Prostate gland (tissue), 2 donors: Measurements from ENCODE around the gene PNLIP. TPM values are rescaled to one million over a fixed set of nuclear protein-coding genes. Genes with fewer than 3 reads are reported as not detected.

Source experiments
- DNase-seq: peaks from one replicate; pipeline ENCODE4 v3.0.0-alpha.2; 2019; ENCODE audit warnings: low spot score
- H3K27ac ChIP-seq, 2 donors: fragments of 200-600 bp; sonication (generic); 2 replicates each; pipeline ENCODE4 v1.5.1; 2017 to 2019
- H3K27me3 ChIP-seq: fragments of 200-600 bp; sonication (generic); replicated peaks from 2 replicates; pipeline ENCODE4 v1.5.1; 2019; ENCODE audit not compliant: insufficient read depth
- H3K36me3 ChIP-seq, 2 donors: fragments of 200-600 bp; sonication (generic); 1 replicate in 1 of 2; 2 replicates in 1 of 2; pipeline versions ENCODE4 v1.5.1 to v1.8.1; 2017 to 2019
- H3K4me1 ChIP-seq: fragments of 200-600 bp; sonication (generic); replicated peaks from 2 replicates; pipeline ENCODE4 v1.5.1; 2019
- H3K4me3 ChIP-seq, 2 donors: fragments of 200-600 bp; sonication (generic); 2 replicates each; pipeline ENCODE4 v1.5.1; 2017 to 2019
- H3K9me3 ChIP-seq: fragments of 200-600 bp; sonication (generic); 2 replicates; pipeline ENCODE4 v1.5.1; 2017
- POLR2A ChIP-seq: fragments of 450-650 bp; IDR thresholded peaks from one replicate; pipeline ENCODE4 v1.6.1; 2016; ENCODE audit warnings: antibody characterized with exemption, mild to moderate bottlenecking
- POLR2AphosphoS5 ChIP-seq: sonication (generic); formaldehyde crosslinking; IDR thresholded peaks from one replicate; pipeline ENCODE4 v1.6.1; 2017; ENCODE audit warnings: antibody characterized with exemption
- WGBS: methylation state at CpG from one replicate; pipeline ENCODE4 v1.1.5; 2018; 5-methylcytosine and 5-hydroxymethylcytosine counted together
- intact Hi-C: fragments of 100-400 bp; cut with DNase I; formaldehyde crosslinking; loops from one replicate; pipeline ENCODE4 v1.14.2; 2022
- total RNA-seq, 2 donors: library from RNA; depleted of rRNA; stranded (reverse); fragments of >200 nt; gene quantifications; one replicate each; pipeline ENCODE4 v1.1.0, GENCODE V29; 2016
- TF ChIP-seq, protein P1 (sequence below), 4 experiments: fragments of 200-600 bp in 2 of 4; fragments of 450-650 bp in 2 of 4; sonication (generic) in 2 of 4; IDR thresholded peaks; 1 replicate in 3 of 4; 2 replicates in 1 of 4; pipeline ENCODE4 v1.5.1; 2016 to 2019; ENCODE audit warnings: antibody characterized with exemption in 4 of 4, mild to moderate bottlenecking in 2 of 4, moderate library complexity in 2 of 4

Gene PNLIP
- total RNA-seq, 2 donors from 2014 or later, result not detected

DNA sequence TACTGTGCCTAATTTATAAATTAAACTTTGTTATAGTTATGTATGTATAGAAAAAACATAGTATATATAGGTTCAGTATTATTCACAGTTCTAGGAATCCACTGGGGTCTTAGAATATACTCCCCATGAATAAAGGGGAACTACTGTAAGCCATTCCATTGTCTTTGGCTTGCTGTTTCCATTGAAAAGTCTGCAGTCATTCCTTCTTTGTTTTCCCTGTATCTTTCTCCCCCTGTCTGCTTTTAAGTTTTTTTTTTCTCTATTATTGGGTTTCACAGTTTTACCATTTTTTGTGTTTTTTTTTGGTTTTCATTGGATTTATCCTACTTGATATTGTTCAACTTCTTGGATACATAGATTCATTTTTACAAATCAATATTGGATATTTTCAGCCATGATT, 6.7 kb upstream of the PNLIP start:
- H3K9me3 ChIP-seq, result no peaks in the 10 kb centered on the region
- no peak overlapping the region for H3K4me3 ChIP-seq
- H3K36me3 ChIP-seq, result no peaks in the 10 kb centered on the region
- DNase-seq, result no peak
- H3K27ac ChIP-seq, result no peak overlapping the region
- TF ChIP-seq POLR2AphosphoS5 (no peak), POLR2A (no peak)
- TF ChIP-seq, protein P1, sequence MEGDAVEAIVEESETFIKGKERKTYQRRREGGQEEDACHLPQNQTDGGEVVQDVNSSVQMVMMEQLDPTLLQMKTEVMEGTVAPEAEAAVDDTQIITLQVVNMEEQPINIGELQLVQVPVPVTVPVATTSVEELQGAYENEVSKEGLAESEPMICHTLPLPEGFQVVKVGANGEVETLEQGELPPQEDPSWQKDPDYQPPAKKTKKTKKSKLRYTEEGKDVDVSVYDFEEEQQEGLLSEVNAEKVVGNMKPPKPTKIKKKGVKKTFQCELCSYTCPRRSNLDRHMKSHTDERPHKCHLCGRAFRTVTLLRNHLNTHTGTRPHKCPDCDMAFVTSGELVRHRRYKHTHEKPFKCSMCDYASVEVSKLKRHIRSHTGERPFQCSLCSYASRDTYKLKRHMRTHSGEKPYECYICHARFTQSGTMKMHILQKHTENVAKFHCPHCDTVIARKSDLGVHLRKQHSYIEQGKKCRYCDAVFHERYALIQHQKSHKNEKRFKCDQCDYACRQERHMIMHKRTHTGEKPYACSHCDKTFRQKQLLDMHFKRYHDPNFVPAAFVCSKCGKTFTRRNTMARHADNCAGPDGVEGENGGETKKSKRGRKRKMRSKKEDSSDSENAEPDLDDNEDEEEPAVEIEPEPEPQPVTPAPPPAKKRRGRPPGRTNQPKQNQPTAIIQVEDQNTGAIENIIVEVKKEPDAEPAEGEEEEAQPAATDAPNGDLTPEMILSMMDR (IDR thresholded peaks at IDR 0.05), result no peak
- no peaks in the 10 kb centered on the region for H3K4me1 ChIP-seq
- intact Hi-C loops, result no loop called here
- H3K27me3 ChIP-seq, result no peaks in the 10 kb centered on the region

DNA sequence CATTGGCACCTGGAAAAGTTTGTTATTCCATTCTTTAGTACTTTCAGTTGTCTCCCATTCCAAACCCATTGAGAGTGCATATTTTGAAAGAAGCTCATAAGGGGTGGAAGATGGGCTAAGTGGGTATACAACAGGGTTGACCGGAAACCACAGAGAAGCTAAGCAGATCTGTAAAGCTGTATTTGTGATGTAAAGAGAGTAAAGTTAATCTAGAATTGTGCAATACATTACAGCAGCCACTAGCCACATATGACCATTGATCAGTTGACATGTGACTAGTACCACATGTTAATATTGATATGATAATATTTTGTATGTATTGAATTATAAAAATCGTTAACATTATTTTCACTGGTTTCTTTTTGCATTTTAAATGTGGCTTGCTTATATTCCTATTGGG, 4.9 kb upstream of the PNLIP start:
- no peak for TF ChIP-seq POLR2AphosphoS5
- no peak for TF ChIP-seq POLR2A
- TF ChIP-seq, protein P1 (IDR thresholded peaks at IDR 0.05), result no peak
- WGBS, result 92% methylated on average over 2 of the region's 2 CpGs
- no peaks in the 10 kb centered on the region for H3K36me3 ChIP-seq
- intact Hi-C loops, result no loop called here
- no peak overlapping the region for H3K4me3 ChIP-seq
- no peak overlapping the region for H3K27ac ChIP-seq
- H3K9me3 ChIP-seq, result no peaks in the 10 kb centered on the region
- no peaks in the 10 kb centered on the region for H3K4me1 ChIP-seq
- no peaks in the 10 kb centered on the region for H3K27me3 ChIP-seq
- DNase-seq, result no peak

DNA sequence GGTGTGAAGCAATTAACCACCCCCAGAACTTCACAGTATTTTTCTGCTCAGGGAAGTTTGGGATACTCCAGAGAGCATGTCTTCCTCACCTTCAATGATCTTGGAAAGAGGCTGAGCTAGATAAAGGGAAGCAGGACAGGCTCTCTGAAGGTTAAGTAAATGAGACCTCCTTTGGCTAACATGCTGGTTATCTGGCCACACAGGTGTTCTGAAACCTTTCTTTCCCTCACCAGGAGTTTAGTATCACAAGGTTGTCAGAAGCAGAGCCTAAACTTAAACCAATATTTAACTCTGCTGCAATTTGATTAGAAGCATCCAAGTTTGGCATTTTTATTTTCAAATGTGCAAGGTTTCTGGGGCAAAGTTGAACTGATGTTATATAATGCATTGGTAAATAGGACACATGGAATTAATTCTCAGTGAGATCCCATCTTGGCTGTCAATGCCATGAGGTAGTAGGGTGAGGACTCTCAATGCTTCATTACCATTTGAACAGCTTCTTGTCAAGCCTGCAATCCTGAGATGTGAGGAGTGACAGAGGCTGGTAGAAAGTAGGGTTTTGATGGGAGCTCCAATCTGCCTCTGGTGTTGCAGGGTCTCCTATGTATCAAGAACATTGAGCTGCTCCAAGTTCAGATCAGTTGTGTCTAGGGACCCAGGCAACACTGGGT, 3.6 kb upstream of the PNLIP start:
- Histone ChIP-seq H3K9me3 (no peaks in the 10 kb centered on the region), H3K27me3 (no peaks in the 10 kb centered on the region), H3K36me3 (no peaks in the 10 kb centered on the region), H3K27ac (no peak overlapping the region), H3K4me1 (no peaks in the 10 kb centered on the region), H3K4me3 (no peak overlapping the region)
- DNase-seq, result no peak
- intact Hi-C loops, result no loop called here
- TF ChIP-seq, protein P1 (IDR thresholded peaks at IDR 0.05), result no peak
- TF ChIP-seq POLR2AphosphoS5 (no peak), POLR2A (no peak)

GRCh38 chr10:116545122-116545521, 609 bp upstream of the PNLIP start:
- no peaks in the 10 kb centered on the region for H3K27me3 ChIP-seq
- no peak for DNase-seq
- 73% methylated on average over 1 of the region's 1 CpG for WGBS
- no peaks in the 10 kb centered on the region for H3K4me1 ChIP-seq
- H3K36me3 ChIP-seq, result no peaks in the 10 kb centered on the region
- no peak overlapping the region for H3K4me3 ChIP-seq
- no peaks in the 10 kb centered on the region for H3K9me3 ChIP-seq
- no peak for TF ChIP-seq POLR2A
- TF ChIP-seq, protein P1 (IDR thresholded peaks at IDR 0.05), result no peak
- TF ChIP-seq POLR2AphosphoS5, result no peak
- intact Hi-C loops, result no loop called here
- H3K27ac ChIP-seq, result no peak overlapping the region

- no peak for DNase-seq
Measured at GRCh38 chr10:116548301-116548700, 2.6 kb downstream of the PNLIP start.

More at GRCh38 chr10:116548301-116548700, 2.6 kb downstream of the PNLIP start:
- H3K4me3 ChIP-seq, result no peak overlapping the region
- intact Hi-C loops, result no loop called here
- H3K27me3 ChIP-seq, result no peaks in the 10 kb centered on the region
- no peaks in the 10 kb centered on the region for H3K36me3 ChIP-seq
- no peaks in the 10 kb centered on the region for H3K9me3 ChIP-seq
- WGBS, result 77% methylated on average over 5 of the region's 5 CpGs
- TF ChIP-seq POLR2AphosphoS5 (no peak), POLR2A (no peak)
- TF ChIP-seq, protein P1 (IDR thresholded peaks at IDR 0.05), result no peak
- H3K27ac ChIP-seq, result no peak overlapping the region
- no peaks in the 10 kb centered on the region for H3K4me1 ChIP-seq
